Measurements from ENCODE around the gene CD300A. TPM values are rescaled to one million over a fixed set of nuclear protein-coding genes. Genes with fewer than 3 reads are reported as not detected.

The CD300A gene
- total and polyA plus RNA-seq, 8 donors = 1.6 to 35.5 (median 2.6) TPM

- H3K27ac ChIP-seq = no peak overlapping the region
- H3K9me3 ChIP-seq = no peaks in the 10 kb centered on the region
- intact Hi-C loops (cut with DNase I) = no loop called here
- H3K4me1 ChIP-seq = peaks cover 0 to 52% of the 10 kb centered on the region in 2 donors
- H3K27me3 ChIP-seq = peaks cover 1 to 7% of the 10 kb centered on the region in 2 donors
- H3K36me3 ChIP-seq = no peaks in the 10 kb centered on the region
- no peak overlapping the region for H3K4me3 ChIP-seq
- peak in 1 of 4 donors; percentile 51 for DNase-seq
- no peak for TF ChIP-seq CTCF (IDR thresholded peaks at IDR 0.05)
- no peak for ATAC-seq
Measured at GRCh38 chr17:74460996-74461395, 5.4 kb upstream of the CD300A start.

DNA sequence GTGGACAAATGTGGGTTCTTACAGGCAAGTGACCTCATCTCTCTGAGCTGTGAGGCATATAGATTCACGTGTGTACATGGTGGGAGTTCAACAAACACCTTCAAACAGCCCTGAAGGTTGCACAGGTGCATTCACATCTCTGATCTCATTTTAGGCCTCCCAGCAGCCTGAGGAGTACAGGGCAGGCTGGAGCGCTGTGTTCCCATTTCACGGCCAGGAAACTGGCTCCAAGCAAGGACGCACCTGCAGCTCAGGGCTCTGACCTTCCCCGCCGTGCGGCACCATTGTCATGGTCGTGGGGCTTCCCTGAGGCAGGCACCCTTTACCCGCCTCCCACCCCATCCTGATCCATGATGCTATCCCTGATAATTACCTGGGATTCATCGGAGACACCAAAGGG is 4.8 kb upstream of the CD300A start:
- DNase-seq (peak in 1 of 4 donors; percentile 56), ATAC-seq (no peak)
- Histone ChIP-seq H3K9me3 (no peaks in the 10 kb centered on the region), H3K4me1 (peaks cover 3 to 56% of the 10 kb centered on the region in 2 donors), H3K4me3 (no peak overlapping the region), H3K27me3 (peaks cover 8 to 14% of the 10 kb centered on the region in 2 donors), H3K36me3 (no peaks in the 10 kb centered on the region), H3K27ac (peak overlapping the region in 1 of 2 donors; percentile 91)
- TF ChIP-seq CTCF (IDR thresholded peaks at IDR 0.05) = no peak
- intact Hi-C loops (cut with DNase I) = no loop called here

GRCh38 chr17:74464730-74465377 is 1.6 kb upstream of the CD300A start:
- Histone ChIP-seq H3K36me3 (no peaks in the 10 kb centered on the region), H3K9me3 (no peaks in the 10 kb centered on the region), H3K4me3 (no peak overlapping the region), H3K4me1 (peaks cover 3 to 72% of the 10 kb centered on the region in 2 donors), H3K27me3 (peaks cover 11 to 39% of the 10 kb centered on the region in 2 donors), H3K27ac (peak overlapping the region in 1 of 2 donors; percentile 91)
- TF ChIP-seq CTCF (IDR thresholded peaks at IDR 0.05) = no peak
- intact Hi-C loops (cut with DNase I) = no loop called here
- ATAC-seq (no peak), DNase-seq (no peak)

GRCh38 chr17:74465378-74466110 is 890 bp upstream of the CD300A start:
- TF ChIP-seq CTCF (IDR thresholded peaks at IDR 0.05) = no peak
- intact Hi-C loops (cut with DNase I) = no loop called here
- H3K27ac ChIP-seq = peak overlapping the region; percentile 77 to 91
- peaks cover 3 to 72% of the 10 kb centered on the region in 2 donors for H3K4me1 ChIP-seq
- no peaks in the 10 kb centered on the region for H3K9me3 ChIP-seq
- peak overlapping the region in 1 of 2 donors; percentile 60 for H3K4me3 ChIP-seq
- H3K27me3 ChIP-seq = peaks cover 11 to 39% of the 10 kb centered on the region in 2 donors
- H3K36me3 ChIP-seq = no peaks in the 10 kb centered on the region
- no peak for ATAC-seq
- no peak for DNase-seq

DNA sequence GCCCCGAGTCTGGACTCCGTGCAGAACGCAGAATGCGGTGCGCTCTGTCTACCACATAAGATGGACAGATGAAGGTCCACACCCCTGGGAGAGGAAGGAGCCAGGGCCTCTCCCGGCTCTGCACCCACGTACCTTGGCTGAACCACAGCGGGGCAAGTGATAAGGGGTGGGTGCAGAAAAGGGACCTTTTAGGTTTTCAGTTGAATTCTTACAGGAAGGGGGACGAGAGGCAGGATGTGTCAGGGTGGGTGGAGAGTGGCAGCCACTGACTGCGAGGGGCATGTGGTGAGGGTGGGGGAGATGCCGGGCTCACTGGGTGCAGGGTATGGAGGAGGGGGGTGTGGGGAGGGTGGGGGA is 372 bp downstream of the CD300A start:
- Histone ChIP-seq H3K36me3 (no peaks in the 10 kb centered on the region), H3K4me1 (peaks cover 3 to 73% of the 10 kb centered on the region in 2 donors), H3K4me3 (peak overlapping the region; percentile 17 to 60), H3K9me3 (no peaks in the 10 kb centered on the region), H3K27me3 (peaks cover 11 to 43% of the 10 kb centered on the region in 2 donors), H3K27ac (peak overlapping the region; percentile 77 to 91)
- intact Hi-C loops (cut with DNase I) = no loop called here
- ATAC-seq (no peak), DNase-seq (no peak)
- no peak for TF ChIP-seq CTCF (IDR thresholded peaks at IDR 0.05)

All from left lung (tissue), 10 donors.